IMR-90 (cell line): ENCODE data around the gene IER5L. TPM values are rescaled to one million over a fixed set of nuclear protein-coding genes. Genes with fewer than 3 reads are reported as not detected.

ENCODE experiments used
- ATAC-seq: fragments of 200-7000 bp; cut with Tn5 transposase; 2 replicates; pipeline ENCODE4 v1.9.1; 2020; ENCODE audit warnings: low read depth, mild to moderate bottlenecking, moderate library complexity
- BruUV-seq: library from RNA; stranded (reverse); fragments of 400-500 nt; replicated peaks from 2 replicates; lab custom pipeline; 2021; lab: Mats Ljungman, UMichigan
- CTCF ChIA-PET: fragments of 300-600 bp; formaldehyde crosslinking; extraction: SDS; loops from one replicate; lab custom pipeline; 2021; ENCODE audit warnings: antibody characterized with exemption; lab: Yijun Ruan, JAX
- POLR2A ChIA-PET: fragments of 300-600 bp; sonication (Branson Sonifier 250); formaldehyde crosslinking; loops from one replicate; lab custom pipeline; 2022; ENCODE audit warnings: antibody characterized with exemption; ENCODE audit not compliant: unreplicated experiment; lab: Charles Lee
- DNase-seq: peaks from one replicate; pipeline ENCODE4 v3.0.0; 2013
- H2AFZ ChIP-seq: replicated peaks from 2 replicates; pipeline ENCODE3; 2013; ENCODE audit warnings: low read length, mild to moderate bottlenecking; ENCODE audit not compliant: poor library complexity
- H2AK5ac ChIP-seq: 2 replicates; pipeline ENCODE4 v1.6.1; 2013; ENCODE audit warnings: low read depth, low read length, inconsistent platforms
- H2AK9ac ChIP-seq: replicated peaks from 2 replicates; pipeline ENCODE3; 2013; ENCODE audit warnings: mild to moderate bottlenecking, low read depth, low read length, moderate library complexity; ENCODE audit not compliant: poor library complexity
- H2BK120ac ChIP-seq: 2 replicates; pipeline ENCODE4 v1.6.1; 2013; ENCODE audit warnings: low read depth, low read length, inconsistent platforms
- H2BK15ac ChIP-seq: 3 replicates; pipeline ENCODE4 v1.6.1; 2013; ENCODE audit warnings: low read depth, low read length, inconsistent platforms
- H2BK20ac ChIP-seq: 2 replicates; pipeline ENCODE4 v1.6.1; 2013; ENCODE audit warnings: low read depth, mild to moderate bottlenecking, inconsistent platforms, low read length, moderate library complexity
- H2BK5ac ChIP-seq: 2 replicates; pipeline ENCODE4 v1.6.1; 2013; ENCODE audit warnings: mild to moderate bottlenecking, low read depth, low read length, inconsistent platforms; ENCODE audit not compliant: poor library complexity, severe bottlenecking
- H3K14ac ChIP-seq: replicated peaks from 2 replicates; pipeline ENCODE4 v1.6.1; 2013; ENCODE audit warnings: low read depth, low read length, inconsistent platforms
- H3K18ac ChIP-seq: 2 replicates; pipeline ENCODE4 v1.6.1; 2013; ENCODE audit warnings: low read depth, low read length, control low read depth
- H3K23ac ChIP-seq: 2 replicates; pipeline ENCODE4 v1.6.1; 2013; ENCODE audit warnings: low read depth, low read length, inconsistent platforms
- H3K27ac ChIP-seq: 2 replicates; pipeline ENCODE4 v1.5.1; 2013; ENCODE audit warnings: mild to moderate bottlenecking, control low read depth, low read length; ENCODE audit not compliant: insufficient read depth
- H3K27me3 ChIP-seq: 2 replicates; pipeline ENCODE4 v1.6.1; 2013; ENCODE audit warnings: low read length; ENCODE audit not compliant: control insufficient read depth, insufficient read depth
- H3K36me3 ChIP-seq: 2 replicates; pipeline ENCODE4 v1.6.1; 2013; ENCODE audit warnings: low read length, mixed read lengths; ENCODE audit not compliant: control insufficient read depth, insufficient read depth
- H3K4ac ChIP-seq: 2 replicates; pipeline ENCODE4 v1.6.1; 2013; ENCODE audit warnings: low read depth, low read length, inconsistent platforms
- H3K4me1 ChIP-seq: 2 replicates; pipeline ENCODE4 v1.6.1; 2013; ENCODE audit warnings: low read length, mixed read lengths; ENCODE audit not compliant: control insufficient read depth, insufficient read depth
- H3K4me2 ChIP-seq: 2 replicates; pipeline ENCODE4 v1.6.1; 2013; ENCODE audit warnings: low read depth, mild to moderate bottlenecking, control low read depth, low read length, moderate library complexity
- H3K4me3 ChIP-seq: 2 replicates; pipeline ENCODE4 v1.5.1; 2013; ENCODE audit warnings: low read depth, mild to moderate bottlenecking, control low read depth, low read length, moderate library complexity; ENCODE audit not compliant: insufficient read depth
- H3K56ac ChIP-seq: 2 replicates; pipeline ENCODE4 v1.6.1; 2013; ENCODE audit warnings: low read length, inconsistent platforms; ENCODE audit not compliant: insufficient read depth; ENCODE audit errors: extremely low read depth
- H3K79me1 ChIP-seq, 2 experiments: 2 replicates each; pipeline ENCODE4 v1.6.1; 2013; ENCODE audit warnings: low read length in 2 of 2, inconsistent platforms in 1 of 2, low read depth in 1 of 2
- H3K9ac ChIP-seq: 2 replicates; pipeline ENCODE4 v1.6.1; 2013; ENCODE audit warnings: low read depth, low read length, control low read depth
- H3K9me1 ChIP-seq: 2 replicates; pipeline ENCODE4 v1.6.1; 2013; ENCODE audit warnings: low read length, inconsistent platforms; ENCODE audit not compliant: insufficient read depth
- H3K9me3 ChIP-seq: 2 replicates; pipeline ENCODE4 v1.6.1; 2013; ENCODE audit warnings: low read length; ENCODE audit not compliant: control insufficient read depth, insufficient read depth
- H4K20me1 ChIP-seq: 2 replicates; pipeline ENCODE4 v1.6.1; 2013; ENCODE audit warnings: low read length, inconsistent platforms; ENCODE audit not compliant: insufficient read depth
- H4K5ac ChIP-seq: 2 replicates; pipeline ENCODE4 v1.6.1; 2013; ENCODE audit warnings: mild to moderate bottlenecking, low read depth, low read length, control low read depth
- H4K8ac ChIP-seq, 2 experiments: 2 replicates each; pipeline ENCODE4 v1.6.1; 2013; ENCODE audit warnings: low read depth in 2 of 2, low read length in 2 of 2, control low read depth in 1 of 2, inconsistent platforms in 1 of 2
- H4K91ac ChIP-seq: 2 replicates; pipeline ENCODE4 v1.6.1; 2013; ENCODE audit warnings: low read depth, low read length, inconsistent platforms; ENCODE audit not compliant: insufficient read depth
- MAZ ChIP-seq: IDR thresholded peaks from 2 replicates; pipeline ENCODE4 v1.6.1; 2012; ENCODE audit warnings: low read depth, mild to moderate bottlenecking, low read length, improper control_type of control experiment, moderate library complexity, borderline replicate concordance
- WGBS, 2 experiments: methylation state at CpG; one replicate each; pipeline versions ENCODE4 v1.1.5 to v1.1.7; 2013; ENCODE audit warnings: missing lambda C conversion rate in 2 of 2; ENCODE audit not compliant: insufficient read length in 1 of 2; ENCODE audit errors: extremely low coverage in 2 of 2; 5-methylcytosine and 5-hydroxymethylcytosine counted together
- dilution Hi-C: fragments of 300-500 bp; cut with HindIII; formaldehyde crosslinking; loops from one replicate; pipeline ENCODE4 v1.14.3; 2018; ENCODE audit warnings: low sequenced_read_pairs; ENCODE audit not compliant: unreplicated experiment
- in situ Hi-C: fragments of 300-500 bp; cut with MboI; formaldehyde crosslinking; loops from 3 replicates; pipeline ENCODE4 v1.14.3; 2019; ENCODE audit warnings: low sequenced_read_pairs, inconsistent platforms, mixed read lengths
- intact Hi-C: fragments of 100-400 bp; cut with micrococcal nuclease; formaldehyde crosslinking; loops from 2 replicates; pipeline ENCODE4 v1.10.0; 2022
- polyA plus RNA-seq, 3 experiments: library from polyadenylated mRNA; depleted of rRNA; stranded (reverse); fragments of >200 nt; gene quantifications; 2 replicates each; pipeline ENCODE4 v1.2.3, GENCODE V29; 2012; ENCODE audit warnings: low replicate concordance in 1 of 3
- total RNA-seq: library from RNA; depleted of rRNA; stranded (reverse); fragments of >200 nt; gene quantifications from 2 replicates; pipeline ENCODE4 v1.2.3, GENCODE V29; 2012
- TF ChIP-seq, protein P1 (sequence below): conservative IDR thresholded peaks from 2 replicates; pipeline ENCODE4 v1.5.1; 2012; ENCODE audit warnings: mild to moderate bottlenecking, low read depth, low read length, improper control_type of control experiment

IER5L gene
- total and polyA plus RNA-seq, 2 of the 4 experiments (the other 2 are of a cell fraction) = 12.5 to 13.4 TPM

DNA sequence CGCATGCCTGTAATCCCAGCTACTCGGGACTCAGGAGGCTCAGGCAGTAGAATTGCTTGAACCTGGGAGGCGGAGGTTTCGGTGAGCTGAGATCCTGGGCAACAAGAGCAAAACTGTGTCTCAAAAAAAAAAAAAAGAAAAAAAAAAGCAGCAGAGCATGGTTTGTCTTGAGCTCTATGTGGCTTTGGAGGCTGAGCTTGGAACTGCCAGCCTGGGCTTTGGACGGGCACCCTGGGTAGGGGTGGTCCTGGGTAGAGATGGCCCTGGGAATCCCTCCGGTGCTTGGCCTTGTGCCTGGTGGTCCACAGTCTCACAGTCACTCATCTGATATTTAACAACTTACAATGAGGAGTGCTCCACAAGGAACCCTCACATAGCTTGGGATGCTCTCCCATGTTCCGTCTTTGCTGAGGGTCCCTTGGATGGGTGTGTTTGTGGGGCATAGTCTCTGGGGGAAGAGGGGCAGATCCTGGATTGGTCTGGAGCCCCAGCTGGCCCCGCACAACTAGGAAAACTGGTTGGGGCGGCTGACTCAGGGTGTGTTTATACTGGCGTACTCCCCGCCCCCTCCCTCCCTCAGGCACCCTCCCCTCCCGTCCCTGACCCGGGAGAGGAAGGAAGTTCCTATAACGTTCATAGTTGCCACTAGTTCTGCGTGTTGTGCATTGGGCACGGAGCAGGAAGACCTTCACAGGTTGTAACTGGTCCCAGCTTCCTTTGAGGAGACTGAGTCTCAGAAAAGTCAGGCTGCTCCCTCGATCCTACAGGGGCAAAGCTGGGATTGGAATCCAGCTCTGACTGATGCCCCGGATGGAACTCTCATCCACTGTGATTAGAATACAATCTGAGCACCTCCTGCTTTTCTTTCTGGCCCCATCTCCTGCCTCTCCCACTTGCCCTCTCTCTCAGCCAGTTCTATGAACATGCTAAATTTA, 11.2 kb downstream of the IER5L start:
- Histone ChIP-seq H3K9ac (peak overlapping the region; percentile 85), H3K4me3 (peak overlapping the region; percentile 20; the same call in 1 of the 2 replicates), H2AK9ac (peak overlapping the region; percentile 98), H3K14ac (peak overlapping the region; percentile 99), H4K20me1 (no peaks in the 10 kb centered on the region), H4K91ac (peak overlapping the region; percentile 99), H2BK20ac (peak overlapping the region; percentile 98), H2AFZ (peak overlapping the region; percentile 95), H3K9me1 (peaks cover 27% of the 10 kb centered on the region), H3K27me3 (no peaks in the 10 kb centered on the region), H3K27ac (peak overlapping the region; percentile 91), H2BK120ac (peak overlapping the region; percentile 100), H2BK5ac (peak overlapping the region; percentile 99), H2BK15ac (peak overlapping the region; percentile 94), H4K5ac (peak overlapping the region; percentile 99), H3K36me3 (peaks cover 1% of the 10 kb centered on the region; the same call in 1 of the 2 replicates), H3K4ac (peak overlapping the region; percentile 99), H3K79me1 (peaks cover 7 to 41% of the 10 kb centered on the region in 2 experiments), H3K23ac (peak overlapping the region; percentile 96), H3K9me3 (no peaks in the 10 kb centered on the region), H3K56ac (peak overlapping the region; percentile 97), H3K4me1 (peaks cover 32% of the 10 kb centered on the region), H4K8ac (peak overlapping the region; percentile 76 to 100), H3K4me2 (peak overlapping the region; percentile 91), H3K18ac (peak overlapping the region; percentile 98), H2AK5ac (peak overlapping the region; percentile 98)
- in situ Hi-C loops = no loop called here
- WGBS, 2 experiments = no CpG with 5 or more reads among the region's 18 CpGs
- no TSS peak for BruUV-seq
- intact Hi-C loops = loop anchor here (2.0 kb wide), 1 partner anchor 24 kb away; no protein-coding TSS in a partner anchor
- dilution Hi-C loops = no loop called here
- TF ChIP-seq, protein P1, sequence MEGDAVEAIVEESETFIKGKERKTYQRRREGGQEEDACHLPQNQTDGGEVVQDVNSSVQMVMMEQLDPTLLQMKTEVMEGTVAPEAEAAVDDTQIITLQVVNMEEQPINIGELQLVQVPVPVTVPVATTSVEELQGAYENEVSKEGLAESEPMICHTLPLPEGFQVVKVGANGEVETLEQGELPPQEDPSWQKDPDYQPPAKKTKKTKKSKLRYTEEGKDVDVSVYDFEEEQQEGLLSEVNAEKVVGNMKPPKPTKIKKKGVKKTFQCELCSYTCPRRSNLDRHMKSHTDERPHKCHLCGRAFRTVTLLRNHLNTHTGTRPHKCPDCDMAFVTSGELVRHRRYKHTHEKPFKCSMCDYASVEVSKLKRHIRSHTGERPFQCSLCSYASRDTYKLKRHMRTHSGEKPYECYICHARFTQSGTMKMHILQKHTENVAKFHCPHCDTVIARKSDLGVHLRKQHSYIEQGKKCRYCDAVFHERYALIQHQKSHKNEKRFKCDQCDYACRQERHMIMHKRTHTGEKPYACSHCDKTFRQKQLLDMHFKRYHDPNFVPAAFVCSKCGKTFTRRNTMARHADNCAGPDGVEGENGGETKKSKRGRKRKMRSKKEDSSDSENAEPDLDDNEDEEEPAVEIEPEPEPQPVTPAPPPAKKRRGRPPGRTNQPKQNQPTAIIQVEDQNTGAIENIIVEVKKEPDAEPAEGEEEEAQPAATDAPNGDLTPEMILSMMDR = no peak
- peak; percentile 94 for TF ChIP-seq MAZ
- DNase-seq = peak; percentile 80
- ChIA-PET CTCF (interaction anchor here (0.6 to 1.3 kb wide), 3 partner anchors 24 to 530 kb away, joined by 3 to 7 read pairs (median 4); no protein-coding TSS in a partner anchor), POLR2A (interaction anchor here (0.6 kb wide), 2 partner anchors 11 to 172 kb away, joined by 3 to 5 read pairs; partner anchors contain the start of gene IER5L)
- ATAC-seq = peak; percentile 89
